ENCODE measurements around the gene EXOC8. TPM values are rescaled to one million over a fixed set of nuclear protein-coding genes. Genes with fewer than 3 reads are reported as not detected.

EXOC8 gene
- total RNA-seq, 1 experiment from 2014 or later: 12.7 TPM

GRCh38 chr1:231312432-231312788 lies 25.2 kb downstream of the EXOC8 start:
- Histone ChIP-seq H4K20me1 (ENCODE audit: insufficient read depth) (no peaks in the 10 kb centered on the region), H3K9me3 (ENCODE audit: control insufficient read depth in 1 of 2, insufficient read depth in 1 of 2, low read depth in 1 of 2, low read length in 2 of 2) (no peaks in the 10 kb centered on the region), H3K4me1 (ENCODE audit: control insufficient read depth in 1 of 2, insufficient read depth in 2 of 2, low read length in 2 of 2) (peaks cover 0 to 3% of the 10 kb centered on the region in 2 experiments; a peak in 2 of 4 replicates), H3K79me2 (ENCODE audit: insufficient read depth, low read length) (no peaks in the 10 kb centered on the region), H3K36me3 (ENCODE audit: control insufficient read depth in 1 of 2, insufficient read depth in 2 of 2, low read length in 2 of 2) (no peaks in the 10 kb centered on the region), H3K9me2 (ENCODE audit: insufficient read depth) (no peaks in the 10 kb centered on the region), H3K4me3 (replicated peaks in 1 of 2; ENCODE audit: low read depth in 1 of 2, low read length in 2 of 2) (no peak overlapping the region), H3K27me3 (ENCODE audit: insufficient read depth, low read length) (no peaks in the 10 kb centered on the region), H3K27ac (ENCODE audit: low read depth, low read length) (no peak overlapping the region), H3K9ac (ENCODE audit: low read length) (no peak overlapping the region), H3K4me2 (ENCODE audit: low read length) (no peak overlapping the region), H2AFZ (ENCODE audit: low read depth, low read length, poor library complexity, severe bottlenecking) (no peak overlapping the region)
- intact Hi-C loops (cut with micrococcal nuclease): no loop called here
- CTCF ChIA-PET: no interaction called here
- DNase-seq (ENCODE audit: low read depth, low spot score): no peak
- ATAC-seq: no peak
- RAD21 ChIA-PET (ENCODE audit: low non-redundant PET in 1 of 2, low total read pairs in 2 of 2, uncharacterized antibody in 2 of 2, unreplicated experiment in 2 of 2): interaction anchor here in 1 of 2 experiments (0.6 kb wide), 1 partner anchor 32 kb away, joined by 3 read pairs; no protein-coding TSS in a partner anchor
- POLR2A ChIA-PET: no interaction called here
- TF ChIP-seq REST (IDR thresholded peaks at IDR 0.05; ENCODE audit: low read depth): no peak
- no peak for TF ChIP-seq YY1 (IDR thresholded peaks at IDR 0.05; ENCODE audit: extremely low read depth, insufficient replicate concordance, low read depth, low read length)
- no TSS peak for BruUV-seq (replicated peaks)

- no peak for DNase-seq (ENCODE audit: low read depth, low spot score)
- no peak overlapping the region for H3K9ac ChIP-seq (ENCODE audit: low read length)
- intact Hi-C loops (cut with micrococcal nuclease): no loop called here
- CTCF ChIA-PET: no interaction called here
- H3K79me2 ChIP-seq (ENCODE audit: insufficient read depth, low read length): no peaks in the 10 kb centered on the region
- no peak overlapping the region for H2AFZ ChIP-seq (ENCODE audit: low read depth, low read length, poor library complexity, severe bottlenecking)
- H3K27me3 ChIP-seq (ENCODE audit: insufficient read depth, low read length): no peaks in the 10 kb centered on the region
- no peak overlapping the region for H3K4me3 ChIP-seq (replicated peaks in 1 of 2; ENCODE audit: low read depth in 1 of 2, low read length in 2 of 2)
- BruUV-seq (replicated peaks): no TSS peak
- TF ChIP-seq ZNF274 (IDR thresholded peaks at IDR 0.05; ENCODE audit: low read depth, low read length) (no peak), RAD21 (IDR thresholded peaks at IDR 0.05; ENCODE audit: low read depth) (no peak), CTCF (IDR thresholded peaks at IDR 0.05 in 2 of 3, conservative IDR thresholded peaks at IDR 0.05 in 1 of 3; ENCODE audit: borderline replicate concordance in 1 of 3, insufficient read depth in 1 of 3, low read depth in 2 of 3, low read length in 2 of 3) (no peak), ZBTB33 (IDR thresholded peaks at IDR 0.05; ENCODE audit: extremely low read depth, insufficient replicate concordance, low read length) (no peak)
- H3K27ac ChIP-seq (ENCODE audit: low read depth, low read length): no peak overlapping the region
- H3K36me3 ChIP-seq (ENCODE audit: control insufficient read depth in 1 of 2, insufficient read depth in 2 of 2, low read length in 2 of 2): no peaks in the 10 kb centered on the region
- peaks cover 0 to 3% of the 10 kb centered on the region in 2 experiments; a peak in 2 of 4 replicates for H3K4me1 ChIP-seq (ENCODE audit: control insufficient read depth in 1 of 2, insufficient read depth in 2 of 2, low read length in 2 of 2)
- H4K20me1 ChIP-seq (ENCODE audit: insufficient read depth): no peaks in the 10 kb centered on the region
- ATAC-seq: no peak
- H3K9me2 ChIP-seq (ENCODE audit: insufficient read depth): no peaks in the 10 kb centered on the region
- no peaks in the 10 kb centered on the region for H3K9me3 ChIP-seq (ENCODE audit: control insufficient read depth in 1 of 2, insufficient read depth in 1 of 2, low read depth in 1 of 2, low read length in 2 of 2)
- no peak overlapping the region for H3K4me2 ChIP-seq (ENCODE audit: low read length)
- POLR2A ChIA-PET: no interaction called here
- RAD21 ChIA-PET (ENCODE audit: low non-redundant PET in 1 of 2, low total read pairs in 2 of 2, uncharacterized antibody in 2 of 2, unreplicated experiment in 2 of 2): interaction anchor here in 1 of 2 experiments (0.6 kb wide), 1 partner anchor 33 kb away, joined by 3 read pairs; no protein-coding TSS in a partner anchor
Observed at GRCh38 chr1:231311720-231312431, 25.8 kb downstream of the EXOC8 start.

All from HCT116 (cell line).